ENCODE data around the gene FAM117A. TPM values are rescaled to one million over a fixed set of nuclear protein-coding genes. Genes with fewer than 3 reads are reported as not detected.

FAM117A gene
- total RNA-seq, 1 experiment from 2014 or later = 9.7 TPM

GRCh38 chr17:49687878-49688491 lies 75.9 kb downstream of the FAM117A start:
- POLR2A ChIA-PET (ENCODE audit: unreplicated experiment) = no interaction called here
- Histone ChIP-seq H3K27ac (ENCODE audit: low read length) (no peak overlapping the region), H3K4me3 (ENCODE audit: low read length) (no peak overlapping the region), H3K9me3 (ENCODE audit: low read length) (no peaks in the 10 kb centered on the region), H4K20me1 (ENCODE audit: low read length) (no peaks in the 10 kb centered on the region), H3K36me3 (ENCODE audit: low read depth, low read length) (no peaks in the 10 kb centered on the region), H3K27me3 (ENCODE audit: low read length) (no peaks in the 10 kb centered on the region), H2AFZ (ENCODE audit: low read length) (peak overlapping the region; percentile 84), H3K4me2 (ENCODE audit: low read length) (peak overlapping the region; percentile 19; the same call in 1 of the 2 replicates), H3K9ac (ENCODE audit: low read length) (no peak overlapping the region), H3K9me2 (replicated peaks; ENCODE audit: low read length) (no peaks in the 10 kb centered on the region), H3K4me1 (ENCODE audit: insufficient read depth, low read length) (peaks cover 5% of the 10 kb centered on the region), H3F3A (ENCODE audit: low read length, unreplicated experiment) (no peaks in the 10 kb centered on the region), H3K79me2 (ENCODE audit: low read length) (no peaks in the 10 kb centered on the region)
- peak; percentile 49 for DNase-seq
- peak; percentile 88 for ATAC-seq
- intact Hi-C loops (cut with micrococcal nuclease) = no loop called here
- CTCF ChIA-PET = no interaction called here
- BruUV-seq (replicated peaks) = no TSS peak
- TF ChIP-seq CTCF (conservative IDR thresholded peaks at IDR 0.05; ENCODE audit: low read depth, low read length) = no peak
- TF ChIP-seq EZH2 (IDR thresholded peaks at IDR 0.05; ENCODE audit: low read length, unreplicated experiment) = no peak
- no peak for TF ChIP-seq EZH2phosphoT487 (IDR thresholded peaks at IDR 0.05; ENCODE audit: borderline replicate concordance, low read length)

DNA sequence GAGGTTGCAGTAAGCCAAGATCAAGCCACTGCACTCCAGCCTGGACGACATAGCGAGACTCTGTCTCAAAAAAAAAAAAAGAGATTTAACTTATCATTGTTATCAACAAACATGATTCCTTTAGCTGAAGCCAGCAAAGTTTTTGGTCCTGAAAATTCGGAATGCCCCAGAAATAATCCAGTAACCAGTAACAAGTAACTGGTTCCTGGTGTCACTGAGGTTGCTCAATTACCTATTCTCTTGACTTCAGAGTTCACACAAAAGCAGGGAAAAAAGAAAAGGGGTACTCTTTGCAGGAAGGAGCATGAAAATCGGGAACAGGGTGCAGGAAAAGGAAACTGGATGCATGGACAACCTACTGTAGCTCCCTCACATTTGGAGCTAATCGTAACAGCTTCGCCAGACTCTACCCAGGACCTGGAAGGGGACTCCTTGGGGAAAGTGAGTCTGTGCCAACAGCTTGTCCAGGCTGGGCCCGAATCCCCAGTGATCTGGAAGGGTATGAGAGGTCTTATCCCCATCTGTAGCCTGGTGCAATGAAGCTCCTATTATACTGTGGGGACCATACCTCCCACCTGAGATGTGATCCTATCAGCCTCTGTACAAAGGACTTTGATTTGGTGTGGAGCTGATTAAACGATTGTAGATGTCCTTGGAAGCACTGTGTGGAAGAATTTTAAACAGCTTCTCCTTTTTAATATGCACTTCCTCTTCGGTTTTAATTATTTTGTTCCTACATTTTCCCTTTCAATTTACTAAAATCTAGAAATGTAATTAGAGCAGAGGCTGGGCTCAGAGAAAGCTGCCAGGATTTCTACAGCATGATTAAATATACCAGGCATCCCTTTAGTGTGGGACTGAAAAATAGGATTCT lies 82.6 kb downstream of the FAM117A start:
- BruUV-seq (replicated peaks) = no TSS peak
- H3F3A ChIP-seq (ENCODE audit: low read length, unreplicated experiment) = no peaks in the 10 kb centered on the region
- intact Hi-C loops (cut with micrococcal nuclease) = no loop called here

More for the DNA sequence above, 82.6 kb downstream of the FAM117A start:
- H3K9me3 ChIP-seq (ENCODE audit: low read length) = no peaks in the 10 kb centered on the region
- no peaks in the 10 kb centered on the region for H3K9me2 ChIP-seq (replicated peaks; ENCODE audit: low read length)
- peak overlapping the region; percentile 37; the same call in 1 of the 2 replicates for H2AFZ ChIP-seq (ENCODE audit: low read length)
- H3K4me2 ChIP-seq (ENCODE audit: low read length) = no peak overlapping the region
- no peaks in the 10 kb centered on the region for H3K36me3 ChIP-seq (ENCODE audit: low read depth, low read length)
- no peaks in the 10 kb centered on the region for H4K20me1 ChIP-seq (ENCODE audit: low read length)
- no peak overlapping the region for H3K4me3 ChIP-seq (ENCODE audit: low read length)
- POLR2A ChIA-PET (ENCODE audit: unreplicated experiment) = interaction anchor here (0.6 kb wide), 1 partner anchor 56 kb away, joined by 6 read pairs; no protein-coding TSS in a partner anchor
- no peak overlapping the region for H3K9ac ChIP-seq (ENCODE audit: low read length)
- ATAC-seq (no peak), DNase-seq (no peak)
- TF ChIP-seq EZH2phosphoT487 (IDR thresholded peaks at IDR 0.05; ENCODE audit: borderline replicate concordance, low read length) (no peak), EZH2 (IDR thresholded peaks at IDR 0.05; ENCODE audit: low read length, unreplicated experiment) (no peak), CTCF (conservative IDR thresholded peaks at IDR 0.05; ENCODE audit: low read depth, low read length) (no peak)
- peaks cover 4% of the 10 kb centered on the region for H3K4me1 ChIP-seq (ENCODE audit: insufficient read depth, low read length)
- H3K27me3 ChIP-seq (ENCODE audit: low read length) = no peaks in the 10 kb centered on the region
- CTCF ChIA-PET = interaction anchor here (0.6 kb wide), 1 partner anchor 115 kb away, joined by 7 read pairs; no protein-coding TSS in a partner anchor
- H3K79me2 ChIP-seq (ENCODE audit: low read length) = peaks cover 11% of the 10 kb centered on the region
- no peak overlapping the region for H3K27ac ChIP-seq (ENCODE audit: low read length)

Data from PC-3 (cell line).